Eye (tissue), 1 donor: ENCODE measurements around the gene MAD1L1.
"Not testable (repeated sequence)": the region's sequence is repeated elsewhere in the genome, so short reads cannot be mapped to it uniquely, and the experiment has no call there.

Experiments used
- DNase-seq: peaks from one replicate; pipeline ENCODE4 v3.0.0-alpha.2; 2015

Gene MAD1L1

DNA sequence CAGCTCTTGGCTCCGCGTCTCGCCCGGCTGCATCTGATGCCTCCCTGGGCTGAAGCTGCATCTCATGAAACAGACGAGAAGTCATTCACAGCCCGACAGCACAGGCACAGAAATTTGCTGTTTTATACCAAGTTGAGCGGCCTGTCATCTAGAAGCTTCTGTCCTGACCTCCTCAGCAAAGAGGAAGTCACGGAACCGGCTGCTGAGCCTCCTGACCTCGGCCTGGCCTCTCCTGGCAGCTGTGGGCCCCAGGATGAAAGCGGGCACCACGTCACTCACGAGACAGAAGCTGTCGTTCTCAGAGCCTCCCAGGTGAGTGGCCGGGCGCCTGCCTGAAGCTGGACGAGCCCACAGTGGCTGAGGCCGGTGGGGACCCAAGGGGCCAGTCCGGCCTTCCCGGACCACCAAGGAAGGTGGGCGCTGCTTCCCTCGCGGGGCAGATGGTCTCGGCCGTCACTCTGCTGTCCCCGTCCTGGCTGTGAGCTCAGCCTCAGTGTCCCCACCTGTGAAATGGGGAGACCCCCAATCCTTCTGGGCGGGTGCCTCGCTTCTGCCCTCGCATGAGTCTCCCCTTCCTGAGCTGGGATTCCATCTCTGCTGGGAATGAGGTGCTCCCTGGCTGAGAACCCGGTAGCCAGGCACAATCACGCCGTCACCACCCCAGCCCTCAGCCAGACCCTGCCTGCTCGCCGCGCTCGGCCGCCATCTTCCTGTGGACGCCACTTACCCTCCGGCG lies 391.3 kb downstream of the MAD1L1 start:
- not testable (repeated sequence) for DNase-seq

DNA sequence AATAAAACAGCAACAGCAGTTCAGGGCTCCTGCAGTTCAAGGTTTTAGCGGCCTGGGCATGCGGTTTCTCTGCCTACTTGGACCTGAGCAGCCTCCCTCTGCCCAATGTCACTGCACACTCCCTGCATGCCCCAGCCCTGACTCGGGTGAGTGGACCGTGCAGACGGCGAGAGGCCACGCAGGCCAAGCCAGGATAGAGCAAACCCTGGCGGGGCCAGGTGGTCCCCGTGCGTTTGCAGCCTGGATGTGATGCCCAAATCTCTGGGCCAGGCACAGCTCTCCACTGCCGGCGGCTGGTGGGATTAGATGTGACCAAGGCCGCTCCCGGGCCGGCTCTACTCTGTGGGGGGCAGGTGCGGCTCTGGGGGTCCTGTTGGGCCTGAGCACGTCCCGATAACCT lies 392.0 kb downstream of the MAD1L1 start:
- not testable (repeated sequence) for DNase-seq

DNA sequence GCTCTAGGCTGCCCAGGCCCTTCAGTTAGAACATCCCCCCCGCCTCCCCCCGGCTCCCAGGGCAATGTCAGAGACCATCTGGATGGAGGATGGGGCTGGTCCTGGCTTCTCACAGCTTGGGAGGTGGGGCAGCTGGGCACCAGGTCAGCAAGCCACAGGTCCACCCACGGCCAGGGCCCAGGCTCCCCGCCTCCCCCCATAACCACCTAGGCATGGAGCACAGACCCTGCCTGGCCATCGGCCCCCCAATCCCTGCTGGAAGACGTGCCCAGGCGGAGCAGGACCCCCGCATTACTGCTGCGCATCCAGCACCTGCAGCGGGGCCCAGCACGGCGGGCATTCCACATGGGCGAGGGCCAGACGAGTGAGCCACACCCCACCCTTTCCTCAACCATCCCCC lies 393.0 kb downstream of the MAD1L1 start:
- DNase-seq, result no peak

DNA sequence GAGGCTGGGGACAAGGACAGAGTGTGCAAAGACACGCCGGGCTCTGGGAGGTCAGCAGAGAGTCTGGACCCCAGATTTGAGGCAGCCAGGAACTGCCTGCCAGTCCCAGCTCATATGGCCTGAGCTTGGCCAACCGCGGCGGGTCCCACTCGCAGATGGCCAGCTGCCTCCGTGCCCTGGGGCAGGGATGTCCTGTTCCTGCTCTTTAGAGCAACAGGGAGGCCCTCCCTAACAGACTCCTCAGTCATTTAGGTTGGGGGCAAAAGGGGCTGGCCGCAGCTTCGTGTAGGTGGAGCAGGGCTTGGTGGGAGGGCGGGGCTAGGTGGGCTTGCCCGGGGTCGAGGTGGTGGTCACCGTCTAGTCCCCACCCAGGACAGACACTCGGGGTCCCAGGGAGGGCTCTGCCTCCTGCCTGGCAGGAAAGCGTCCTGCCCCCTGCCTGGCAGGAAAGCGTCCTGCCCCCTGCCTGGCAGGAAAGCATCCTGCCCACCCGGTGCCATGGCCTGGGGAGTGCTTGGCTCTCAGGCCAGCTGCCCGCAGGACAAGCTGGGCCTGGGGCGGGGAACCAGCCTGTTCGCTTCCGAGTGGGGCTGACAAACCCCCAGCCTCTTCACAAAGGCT lies 393.7 kb downstream of the MAD1L1 start:
- DNase-seq, result not testable (repeated sequence)

DNA sequence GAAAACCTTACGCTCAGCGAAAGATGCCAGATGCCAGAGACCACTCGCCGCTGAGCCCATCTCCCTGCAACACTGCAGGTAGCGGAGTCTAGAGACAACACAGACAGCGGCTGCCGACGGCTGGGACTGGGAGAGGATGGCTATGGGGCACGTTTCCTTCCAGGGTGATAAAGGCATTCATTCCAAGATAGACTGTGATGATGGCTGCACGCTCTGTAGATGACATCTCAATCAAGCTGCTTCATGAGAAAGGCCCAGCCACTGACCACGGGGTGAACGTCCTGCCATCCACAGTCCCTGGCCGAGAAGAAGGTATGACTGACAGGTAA lies 394.2 kb downstream of the MAD1L1 start:
- DNase-seq, result not testable (repeated sequence)

DNA sequence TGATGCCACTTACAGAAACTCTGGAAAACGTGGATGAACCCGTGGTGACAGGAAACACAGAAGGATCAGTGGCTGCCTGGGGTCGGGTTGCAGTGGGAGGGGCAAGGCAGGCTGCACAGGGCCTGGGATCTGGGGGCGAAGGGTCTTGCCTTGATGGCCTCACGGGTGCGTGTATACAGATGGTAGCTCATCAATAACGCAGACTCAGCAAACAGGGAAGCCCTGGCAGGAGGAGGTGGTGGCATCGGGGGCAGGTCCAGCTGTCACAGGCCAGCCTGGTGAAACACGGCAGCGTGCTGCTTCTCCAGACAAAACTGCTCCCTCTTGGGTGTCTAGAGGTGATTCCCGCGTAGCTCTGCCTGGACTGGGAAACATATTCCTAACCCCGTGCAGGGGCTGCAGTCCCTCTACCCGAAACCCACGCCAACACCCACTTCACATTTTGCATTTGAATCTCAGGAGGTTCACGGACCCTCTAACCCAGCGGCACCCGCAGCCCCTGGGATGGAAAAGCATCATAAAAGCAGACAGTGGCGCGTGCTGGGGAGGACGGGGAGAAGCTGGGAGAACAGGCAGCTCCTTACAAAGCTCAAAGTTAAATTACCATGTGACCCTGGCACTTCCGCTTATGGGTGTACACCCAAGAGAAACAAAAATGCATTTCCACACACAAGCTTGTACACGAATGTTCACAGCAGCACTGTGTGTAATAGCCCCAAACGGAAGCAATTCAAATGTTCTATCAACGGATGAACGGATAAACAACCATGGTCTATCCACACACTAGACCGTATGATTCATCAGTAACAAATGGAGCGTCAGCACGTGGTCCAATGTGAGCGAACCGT lies 394.8 kb downstream of the MAD1L1 start:
- not testable (repeated sequence) for DNase-seq

DNA sequence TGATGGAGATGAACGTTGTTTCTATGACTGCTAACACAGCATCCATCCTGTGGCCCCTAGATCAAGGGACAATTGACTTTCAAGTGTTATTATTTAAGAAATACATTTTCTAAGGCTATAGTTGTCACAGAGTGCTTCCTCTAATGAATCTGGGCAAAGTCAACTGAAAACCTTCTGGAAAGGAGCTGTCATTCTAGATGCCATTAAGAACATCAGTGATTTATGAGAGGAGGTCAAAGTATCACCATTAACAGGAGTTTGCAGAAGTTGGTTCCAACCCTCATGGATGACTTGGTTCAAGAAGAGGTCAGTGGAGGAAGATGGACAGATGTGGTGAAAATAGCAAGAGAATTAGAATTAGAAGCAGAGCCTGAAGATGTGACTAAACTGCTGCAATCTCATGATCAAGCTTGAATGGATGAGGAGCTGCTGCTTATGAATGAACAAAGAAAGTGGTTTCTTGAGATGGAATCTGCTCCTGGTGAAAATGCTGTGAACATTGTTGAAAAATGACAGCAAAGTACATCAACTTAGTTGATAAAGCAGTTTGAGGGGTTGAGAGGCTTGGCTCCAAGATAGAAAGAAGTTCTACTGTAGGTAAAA lies 400.7 kb downstream of the MAD1L1 start:
- DNase-seq, result not testable (repeated sequence)

DNA sequence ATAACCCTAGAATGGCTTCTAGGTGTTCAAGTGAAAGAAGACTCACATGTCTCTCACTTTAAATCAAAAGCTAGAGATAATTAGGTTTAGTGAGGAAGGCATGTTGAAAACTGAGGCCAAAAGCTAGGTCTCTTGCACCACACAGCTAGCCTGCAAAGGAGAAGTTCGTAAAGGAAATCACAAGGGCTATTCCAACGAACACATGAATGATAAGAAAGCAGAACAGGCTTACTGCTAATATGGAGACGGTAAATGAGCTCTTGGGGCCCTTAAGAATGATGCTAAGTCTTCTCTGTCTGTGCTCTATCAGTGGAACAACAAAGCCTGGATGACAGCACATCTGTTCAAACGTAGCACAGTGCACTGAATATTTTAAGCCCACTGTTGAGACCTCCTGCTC lies 401.3 kb downstream of the MAD1L1 start:
- DNase-seq, result not testable (repeated sequence)

DNA sequence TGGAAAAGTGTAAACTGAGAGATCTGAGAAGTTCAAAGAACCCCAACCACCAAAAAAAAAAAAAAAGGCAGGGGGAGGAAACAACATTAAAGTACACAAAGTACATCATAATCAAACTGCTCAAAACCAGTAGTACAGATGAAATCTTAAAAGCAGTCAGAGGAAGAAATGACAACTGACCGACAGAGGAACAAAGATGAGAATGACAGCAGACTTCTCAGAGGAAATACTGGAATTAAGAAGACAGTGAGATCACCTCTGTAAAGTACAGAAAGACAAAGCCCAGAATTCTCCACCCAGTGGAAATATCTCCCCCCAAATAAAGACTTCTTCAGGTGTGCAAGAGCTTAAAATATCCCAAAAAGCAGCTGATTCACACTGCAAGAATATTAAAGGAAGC lies 403.1 kb downstream of the MAD1L1 start:
- not testable (repeated sequence) for DNase-seq

DNA sequence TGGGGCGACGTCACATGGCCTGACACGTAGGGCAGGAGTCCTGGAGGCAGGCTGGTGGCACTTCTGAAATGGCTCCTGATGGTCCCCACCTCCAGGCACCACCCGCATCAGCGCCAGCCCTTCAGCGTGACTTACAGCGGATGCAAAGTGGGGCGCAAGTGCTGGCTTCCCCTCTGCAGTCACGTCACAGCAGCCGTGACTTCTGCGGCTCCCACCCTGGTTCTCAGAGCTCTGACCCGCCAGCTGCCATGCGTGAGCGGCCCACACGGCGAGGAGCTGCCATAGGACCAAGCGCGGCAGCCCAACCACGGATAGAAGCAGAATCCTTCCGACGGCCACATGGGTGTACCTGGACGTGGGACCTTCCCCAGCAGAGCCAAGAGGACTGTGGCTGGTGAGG lies 403.6 kb downstream of the MAD1L1 start:
- DNase-seq, result no peak

DNA sequence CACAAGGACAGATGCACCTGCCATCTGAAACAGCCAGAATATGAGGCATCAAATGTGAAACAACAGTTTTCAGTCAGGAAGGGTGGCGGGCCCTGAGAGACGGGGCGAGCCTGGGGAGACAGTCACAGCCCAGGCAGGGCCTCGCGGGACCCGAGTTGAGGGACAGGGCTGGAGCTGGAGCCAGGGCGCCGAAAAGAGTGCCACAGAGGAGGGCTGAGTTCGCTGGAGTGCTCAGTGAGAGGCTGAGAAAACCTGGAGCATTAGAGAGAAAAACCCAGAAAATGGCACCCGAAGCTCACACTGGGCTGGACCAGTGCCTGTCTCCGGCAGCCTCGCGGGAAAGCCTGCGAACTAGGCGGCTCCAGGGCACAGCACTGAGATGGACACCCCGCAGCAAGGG lies 404.6 kb downstream of the MAD1L1 start:
- not testable (repeated sequence) for DNase-seq

DNA sequence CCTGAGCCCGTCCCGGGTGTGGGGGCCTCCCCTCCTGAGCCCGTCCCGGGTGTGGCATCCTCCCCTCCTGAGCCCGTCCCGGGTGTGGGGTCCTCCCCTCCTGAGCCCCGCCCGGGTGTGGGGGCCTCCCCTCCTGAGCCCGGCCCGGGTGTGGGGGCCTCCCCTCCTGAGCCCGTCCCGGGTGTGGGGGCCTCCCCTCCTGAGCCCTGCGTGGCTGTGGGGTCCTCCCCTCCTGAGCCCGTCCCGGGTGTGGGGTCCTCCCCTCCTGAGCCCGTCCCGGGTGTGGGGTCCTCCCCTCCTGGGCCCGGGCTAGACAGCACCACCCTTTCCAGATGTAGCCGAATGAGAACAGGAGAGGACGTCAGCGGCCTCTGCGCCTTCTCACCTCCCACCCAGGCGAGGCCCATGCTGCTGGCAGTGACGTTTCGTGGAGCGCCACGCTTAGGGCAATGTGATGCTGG lies 405.2 kb downstream of the MAD1L1 start:
- DNase-seq, result not testable (repeated sequence)

DNA sequence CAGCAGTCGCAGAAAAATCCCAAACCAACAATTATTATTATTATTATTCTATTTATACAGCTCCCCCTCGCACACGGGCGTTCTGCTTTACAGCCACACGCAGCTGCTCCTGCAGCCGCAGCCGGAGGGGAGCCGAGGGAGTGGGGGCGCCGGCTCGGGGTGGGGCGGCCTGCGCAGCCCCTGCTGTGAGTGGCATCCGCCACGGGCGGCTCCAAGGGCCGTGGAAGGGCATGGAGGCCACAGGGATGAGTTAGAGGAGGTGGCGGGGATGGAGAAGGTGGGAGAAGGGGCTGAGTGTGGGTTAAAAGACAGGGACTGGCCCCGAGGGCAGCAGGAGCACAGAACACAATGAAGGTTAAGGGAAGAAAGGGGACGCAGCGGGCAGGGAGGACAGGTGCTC lies 405.8 kb downstream of the MAD1L1 start:
- not testable (repeated sequence) for DNase-seq

DNA sequence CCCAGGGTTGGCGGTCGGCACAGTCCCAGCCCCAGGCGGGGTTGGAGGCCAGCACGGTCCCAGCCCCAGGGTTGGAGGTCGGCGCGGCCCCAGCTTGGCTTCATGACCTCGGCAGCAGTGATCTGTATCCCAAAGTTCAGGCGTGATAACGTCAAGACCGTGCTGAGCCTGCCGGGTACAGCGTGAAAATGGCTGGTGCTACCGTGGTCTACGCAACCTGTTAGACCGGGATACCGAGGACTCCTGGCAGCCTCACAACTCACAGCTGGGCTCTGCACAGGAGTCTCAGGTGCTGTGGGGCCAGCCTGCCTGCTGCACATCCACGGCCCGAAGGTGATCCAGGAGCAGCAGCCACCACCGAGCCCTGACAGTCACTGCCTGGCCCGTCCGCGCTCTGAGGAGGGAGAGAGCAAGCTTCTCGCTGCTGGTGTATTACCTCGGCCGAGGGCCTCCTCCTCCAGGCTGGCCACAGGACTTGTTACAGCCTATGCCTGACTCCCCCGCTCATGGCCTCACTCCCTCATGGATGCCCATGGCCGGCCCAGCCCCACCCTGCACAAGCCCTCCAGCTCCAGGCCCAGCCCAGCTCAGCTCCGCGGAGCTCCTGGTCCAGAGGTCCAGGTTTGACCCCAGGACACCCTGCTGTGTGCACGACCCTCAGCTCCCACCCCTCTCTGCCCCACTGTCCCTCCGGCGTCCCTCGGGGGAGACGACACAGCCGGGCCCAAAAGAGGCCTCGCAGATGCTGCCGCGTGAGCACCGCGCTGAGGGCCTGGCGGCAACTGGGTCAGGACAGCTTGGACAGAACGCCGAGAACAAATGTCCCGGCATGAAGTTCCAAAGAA lies 406.6 kb downstream of the MAD1L1 start:
- no peak for DNase-seq

DNA sequence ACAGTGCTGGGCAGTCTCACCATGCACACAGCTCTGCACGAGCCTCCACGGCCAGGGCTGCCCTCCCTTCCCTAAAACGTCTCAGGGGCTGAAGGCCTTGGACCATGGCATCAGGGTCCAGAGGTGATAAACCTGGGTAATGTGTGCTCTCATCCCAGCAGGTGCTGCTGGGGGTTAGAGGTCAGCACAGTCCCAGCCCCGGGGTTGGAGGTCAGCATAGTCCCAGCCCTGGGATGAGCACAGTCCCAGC lies 407.2 kb downstream of the MAD1L1 start:
- DNase-seq, result not testable (repeated sequence)

DNA sequence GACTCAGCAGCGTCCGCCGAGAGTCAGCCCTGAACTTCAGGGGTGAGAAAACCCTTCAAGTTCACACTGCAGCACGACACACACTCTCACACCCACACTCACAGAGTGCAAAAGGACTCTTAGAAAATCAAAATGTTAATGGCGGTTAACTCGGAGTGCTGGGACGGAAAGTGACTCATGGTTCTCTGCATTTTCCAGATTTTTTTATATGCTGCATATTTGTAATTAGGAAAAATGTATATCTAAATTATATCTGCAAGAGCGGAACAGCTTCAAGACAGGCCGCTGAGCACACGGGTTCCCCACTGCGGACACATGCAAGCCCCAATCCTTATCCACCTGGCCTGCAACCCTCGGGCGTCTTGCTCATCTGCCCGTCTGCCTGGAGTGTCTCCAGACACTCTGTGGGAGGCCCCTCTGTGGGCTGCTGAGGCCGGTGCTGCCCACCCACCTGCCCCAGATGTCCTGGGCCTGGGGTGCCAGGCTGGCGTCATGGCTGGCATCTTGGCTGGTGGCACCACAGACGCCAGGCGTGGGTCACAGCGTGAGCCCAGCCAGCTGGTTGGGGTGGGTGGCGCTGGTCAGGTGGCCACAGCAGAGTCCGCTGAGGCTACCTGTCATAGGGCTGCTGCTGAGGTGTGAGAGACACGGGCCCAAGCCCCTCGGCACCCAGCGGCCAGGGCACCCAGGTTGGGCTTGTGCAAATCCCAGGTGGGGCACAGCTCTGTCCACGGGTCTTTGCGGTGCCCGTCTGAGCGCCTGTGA lies 407.7 kb downstream of the MAD1L1 start:
- not testable (repeated sequence) for DNase-seq

DNA sequence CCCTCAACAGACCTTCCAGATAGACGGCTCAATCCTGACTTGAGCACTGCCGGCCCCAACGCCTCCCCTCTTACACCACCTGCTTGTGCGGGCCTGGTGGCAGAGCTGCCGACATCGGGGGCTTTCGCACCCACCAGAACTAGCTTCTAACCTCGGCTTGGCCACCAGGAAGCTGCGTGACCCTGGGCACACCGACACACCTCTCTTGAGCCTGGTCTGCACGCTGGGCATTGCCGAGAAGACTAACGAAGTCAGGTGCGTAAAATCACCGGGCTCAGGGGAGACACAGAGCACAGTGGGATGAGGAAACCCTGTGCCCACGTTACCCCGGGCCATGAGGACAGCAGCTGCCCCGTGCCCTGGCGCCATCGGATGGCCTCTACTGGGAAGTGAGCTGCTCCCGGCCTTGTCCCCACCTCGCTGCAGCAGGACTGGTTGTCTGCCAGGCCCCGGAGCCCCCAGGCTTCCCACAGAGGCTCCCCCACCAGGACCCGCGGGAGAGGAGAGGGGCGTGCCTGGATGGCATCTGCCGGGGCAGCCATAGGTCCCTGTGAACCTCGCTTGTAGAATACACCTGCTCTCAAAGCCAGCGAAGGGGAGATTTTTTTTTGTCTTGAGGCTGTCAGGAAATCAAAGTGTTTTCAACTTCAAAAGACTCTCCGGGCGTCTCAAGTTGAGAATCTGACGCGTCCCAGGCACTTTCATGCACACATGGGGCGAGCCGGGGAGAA lies 408.4 kb downstream of the MAD1L1 start:
- DNase-seq, result not testable (repeated sequence)

DNA sequence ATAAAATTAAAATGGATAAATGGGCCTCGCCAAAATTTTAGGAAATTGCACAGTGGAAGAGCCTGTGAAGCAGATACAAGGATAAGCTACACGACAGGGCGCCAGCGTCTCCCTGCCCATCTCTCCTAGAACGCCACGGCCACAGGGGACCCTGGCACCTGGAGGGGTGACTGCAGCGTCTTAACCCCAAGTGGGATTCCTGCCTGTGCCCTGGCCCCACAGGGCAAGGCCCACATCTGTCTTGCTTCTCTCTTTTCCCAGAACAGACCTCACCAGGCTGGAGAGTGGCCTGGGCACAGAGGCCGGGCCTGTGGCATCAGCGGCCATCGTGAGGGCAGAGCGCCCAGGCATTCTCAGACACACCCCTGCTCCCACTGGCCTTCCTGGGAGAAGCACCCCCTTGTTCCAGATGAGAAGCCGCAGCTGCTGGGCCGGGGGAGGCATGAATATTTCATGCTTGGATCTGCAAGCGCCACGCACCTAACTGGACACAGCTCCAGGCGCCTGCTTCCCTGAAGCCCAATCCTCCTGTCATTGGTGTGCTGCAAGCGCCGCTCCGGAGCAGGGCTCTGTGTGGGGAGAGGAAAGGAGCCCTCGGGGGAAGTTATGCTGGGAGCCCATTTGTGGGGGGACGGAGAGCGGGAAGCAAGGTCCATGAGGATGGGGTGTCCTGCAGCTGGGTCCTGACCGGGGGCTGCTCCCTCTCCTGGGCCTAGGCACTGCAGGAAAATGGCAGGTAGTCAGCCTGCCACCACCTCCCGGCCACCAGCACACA lies 409.2 kb downstream of the MAD1L1 start:
- DNase-seq, result no peak

DNA sequence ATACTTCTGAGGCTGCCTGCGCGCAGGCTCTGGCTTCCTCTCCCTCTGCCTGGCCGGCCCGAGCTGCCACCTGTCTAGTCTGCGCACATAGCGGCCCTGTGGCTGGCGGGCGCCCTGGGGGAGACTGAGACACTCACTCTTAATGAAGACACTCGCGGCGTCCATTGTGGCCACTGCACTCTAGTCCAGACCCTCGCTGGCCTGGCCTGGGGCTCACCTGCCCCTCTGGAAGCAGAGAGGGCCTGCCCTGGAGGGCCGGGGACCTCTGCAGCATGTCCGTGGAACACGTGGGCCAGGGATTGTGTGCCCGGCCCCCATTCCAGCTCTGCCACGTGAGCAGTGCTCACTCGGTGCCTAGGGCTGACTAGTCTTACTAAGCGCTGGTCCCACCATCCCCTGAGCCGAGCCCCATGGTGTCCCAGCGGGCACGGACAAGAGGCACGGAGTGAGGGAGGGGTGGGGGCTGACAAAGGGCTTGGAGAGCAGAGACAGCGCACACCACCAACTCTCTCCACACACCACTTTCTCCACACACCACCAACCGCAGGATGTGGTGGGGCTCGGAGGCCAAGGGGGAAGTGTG lies 413.4 kb downstream of the MAD1L1 start:
- no peak for DNase-seq
